ENCODE results near the gene MXRA5.

MXRA5 gene

DNA sequence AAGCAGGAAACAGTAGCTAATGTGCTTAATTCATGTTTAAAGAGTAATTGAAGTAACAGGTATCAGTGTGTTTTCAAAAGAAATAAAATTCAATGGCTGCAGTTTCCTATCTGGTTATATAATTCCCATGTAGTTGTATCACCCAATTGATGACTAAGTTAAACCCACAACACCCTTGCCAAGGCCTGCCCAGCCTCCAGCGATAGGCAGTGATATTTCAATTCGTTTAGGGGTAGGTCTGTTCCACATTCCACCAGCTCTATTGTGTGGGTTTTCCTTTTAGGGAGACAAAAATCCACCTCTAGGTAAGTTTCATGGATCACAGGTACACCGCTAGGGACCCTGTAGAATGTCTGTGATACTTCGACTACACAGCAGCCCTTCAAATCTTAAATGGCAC, 24.7 kb upstream of the MXRA5 start:
- no peaks in the 10 kb centered on the region for H3K27me3 ChIP-seq (ENCODE audit: insufficient read depth, poor library complexity, severe bottlenecking)
- H3K4me3 ChIP-seq (replicated peaks; ENCODE audit: insufficient read depth, low read length) = no peak overlapping the region
- no peak for DNase-seq (ENCODE audit: low read depth in 1 of 2, low spot score in 1 of 2)
- no peak overlapping the region for H3K27ac ChIP-seq (replicated peaks)
- no peak for TF ChIP-seq POLR2AphosphoS5 (IDR thresholded peaks at IDR 0.05; ENCODE audit: low read depth)
- TF ChIP-seq CTCF (IDR thresholded peaks at IDR 0.05; ENCODE audit: insufficient read depth, low read length) = no peak
- no peak for TF ChIP-seq SPI1 (IDR thresholded peaks at IDR 0.05; ENCODE audit: borderline replicate concordance, low read depth)
- TF ChIP-seq REST (IDR thresholded peaks at IDR 0.05; ENCODE audit: insufficient replicate concordance, low read depth) = no peak
- no peak for TF ChIP-seq GABPA (IDR thresholded peaks at IDR 0.05; ENCODE audit: low read depth)

DNA sequence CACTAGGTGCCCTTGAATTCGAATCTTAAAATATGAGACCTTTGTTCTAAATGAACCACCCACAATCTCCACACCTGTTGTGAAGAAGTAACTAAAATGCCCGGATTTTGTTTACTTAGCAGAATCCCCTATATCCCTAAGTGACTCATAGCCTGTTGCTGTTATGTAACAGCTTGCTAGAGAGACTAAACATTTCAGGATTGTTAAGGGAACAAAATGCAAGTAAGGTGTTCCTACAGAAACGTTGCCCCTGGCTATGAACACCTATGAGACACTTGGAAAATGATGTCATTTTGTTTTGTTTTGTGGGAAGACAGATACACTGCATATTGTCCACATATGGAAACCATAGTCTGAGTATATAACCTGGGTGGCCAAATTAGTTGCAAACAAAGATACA, 24.2 kb upstream of the MXRA5 start:
- no peaks in the 10 kb centered on the region for H3K27me3 ChIP-seq (ENCODE audit: insufficient read depth, poor library complexity, severe bottlenecking)
- no peak for DNase-seq (ENCODE audit: low read depth in 1 of 2, low spot score in 1 of 2)
- TF ChIP-seq GABPA (IDR thresholded peaks at IDR 0.05; ENCODE audit: low read depth) (no peak), SPI1 (IDR thresholded peaks at IDR 0.05; ENCODE audit: borderline replicate concordance, low read depth) (no peak), CTCF (IDR thresholded peaks at IDR 0.05; ENCODE audit: insufficient read depth, low read length) (no peak), REST (IDR thresholded peaks at IDR 0.05; ENCODE audit: insufficient replicate concordance, low read depth) (no peak), POLR2AphosphoS5 (IDR thresholded peaks at IDR 0.05; ENCODE audit: low read depth) (no peak)
- no peak overlapping the region for H3K4me3 ChIP-seq (replicated peaks; ENCODE audit: insufficient read depth, low read length)
- no peak overlapping the region for H3K27ac ChIP-seq (replicated peaks)

GRCh38 chrX:3362956-3363355, 16.5 kb upstream of the MXRA5 start:
- no peak for TF ChIP-seq GABPA (IDR thresholded peaks at IDR 0.05; ENCODE audit: low read depth)
- TF ChIP-seq POLR2AphosphoS5 (IDR thresholded peaks at IDR 0.05; ENCODE audit: low read depth) = no peak
- no peak for TF ChIP-seq CTCF (IDR thresholded peaks at IDR 0.05; ENCODE audit: insufficient read depth, low read length)
- TF ChIP-seq SPI1 (IDR thresholded peaks at IDR 0.05; ENCODE audit: borderline replicate concordance, low read depth) = no peak
- no peak for TF ChIP-seq REST (IDR thresholded peaks at IDR 0.05; ENCODE audit: insufficient replicate concordance, low read depth)
- Histone ChIP-seq H3K27me3 (ENCODE audit: insufficient read depth, poor library complexity, severe bottlenecking) (no peaks in the 10 kb centered on the region), H3K27ac (replicated peaks) (no peak overlapping the region), H3K4me3 (replicated peaks; ENCODE audit: insufficient read depth, low read length) (no peak overlapping the region)
- DNase-seq (ENCODE audit: low read depth in 1 of 2, low spot score in 1 of 2) = no peak

All from HL-60 (cell line).